Left kidney (tissue), 2 donors: ENCODE measurements around the gene SLAMF6. TPM values are rescaled to one million over a fixed set of nuclear protein-coding genes. Genes with fewer than 3 reads are reported as not detected.
"Not testable (repeated sequence)": the region's sequence is repeated elsewhere in the genome, so short reads cannot be mapped to it uniquely, and the experiment has no call there.

Experiments used
- DNase-seq: peaks from one replicate; pipeline ENCODE4 v3.0.0-alpha.2; 2013
- polyA plus RNA-seq: library from polyadenylated mRNA; unstranded; fragments of 120-200 nt; gene quantifications from one replicate; pipeline ENCODE4 v1.2.1, GENCODE V29; 2013; ENCODE audit not compliant: insufficient read length

The SLAMF6 gene
- polyA plus RNA-seq, 1 donor: 0.13 TPM

DNA sequence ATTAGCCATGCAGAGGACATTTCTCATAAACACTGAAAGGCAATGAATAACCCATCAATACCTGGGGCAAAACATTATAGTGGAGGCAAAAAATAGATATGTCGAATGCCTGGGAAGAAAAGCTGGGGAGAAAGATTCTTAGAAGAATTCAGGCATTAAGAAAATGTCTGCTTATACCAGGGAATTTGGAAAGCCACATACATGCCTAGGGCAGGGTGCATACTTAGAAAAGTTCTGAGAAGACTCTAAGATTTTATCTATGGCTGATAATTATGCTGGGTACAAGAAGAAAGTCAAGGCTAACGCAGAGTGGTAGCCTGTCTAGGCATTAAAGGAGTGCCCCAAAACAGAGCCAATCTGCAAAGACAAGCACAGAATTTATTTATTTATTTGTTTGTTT is 18.4 kb downstream of the SLAMF6 start:
- DNase-seq: no peak

DNA sequence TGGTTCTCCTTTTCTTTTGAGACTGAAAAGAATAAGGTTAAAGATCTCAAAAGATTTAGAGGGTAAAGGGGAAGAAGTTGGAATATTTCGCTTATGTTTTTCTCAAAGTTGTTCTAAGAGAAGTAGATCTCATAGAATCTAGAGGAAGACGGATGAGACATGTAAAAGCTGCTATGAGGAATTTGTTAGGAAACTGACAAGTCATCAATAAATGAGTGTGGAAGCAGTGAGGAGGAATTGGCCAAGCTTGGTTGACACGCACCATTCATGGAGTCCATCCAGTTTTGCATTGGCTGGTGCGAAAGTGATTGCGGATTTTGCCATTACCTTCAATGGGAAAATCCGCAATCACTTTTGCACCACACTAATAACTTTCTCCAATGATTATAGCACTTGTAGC is 20.0 kb downstream of the SLAMF6 start:
- DNase-seq: no peak

DNA sequence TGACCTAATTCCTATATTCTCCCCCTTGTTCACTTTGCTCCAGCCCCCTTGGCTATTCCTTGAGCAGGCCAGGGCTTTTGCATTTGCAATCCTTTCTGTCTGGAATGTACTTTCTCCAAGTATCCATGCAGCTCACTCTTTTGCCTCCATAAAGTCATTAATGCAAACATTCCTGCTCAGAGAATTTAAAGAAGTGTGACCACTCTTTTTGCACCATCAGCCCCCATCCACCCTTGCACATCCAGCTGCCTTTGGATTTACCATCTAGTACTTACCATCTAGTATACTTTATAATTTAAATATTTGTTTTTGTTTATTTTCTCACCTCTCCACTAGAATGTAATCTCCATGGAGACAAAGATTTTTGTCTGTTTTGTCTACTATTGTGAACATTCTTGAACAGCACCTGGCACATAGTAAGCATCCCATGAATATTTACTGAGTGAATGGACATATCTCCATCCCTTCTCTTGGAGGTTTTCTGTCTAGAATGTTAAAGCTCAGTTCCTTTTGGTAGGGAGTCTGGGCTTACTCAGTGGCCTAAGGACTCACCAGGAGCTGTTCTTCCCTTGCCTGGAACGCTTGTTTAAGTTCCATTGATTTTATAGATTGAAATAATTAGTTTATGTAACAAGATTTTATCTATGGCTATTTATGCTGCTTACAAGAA is 22.6 kb downstream of the SLAMF6 start:
- DNase-seq: no peak

DNA sequence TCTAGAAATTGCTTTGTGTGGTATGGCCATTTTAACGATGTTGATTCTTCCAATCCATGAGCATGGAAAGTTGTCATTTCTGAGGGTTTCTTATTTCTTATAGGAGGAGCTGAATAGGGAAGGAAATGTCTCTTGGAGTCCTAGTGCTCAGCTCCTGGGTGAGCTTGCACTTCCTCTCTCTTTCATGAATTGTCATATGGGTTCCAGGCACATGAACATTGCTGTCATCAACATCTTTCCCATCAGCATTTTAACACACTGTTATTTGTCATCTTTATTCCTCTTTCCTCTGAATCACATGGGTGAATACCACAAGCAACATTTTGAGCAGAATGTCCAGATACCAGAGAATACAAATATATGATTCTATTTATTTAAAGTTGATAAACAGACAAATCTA is 23.4 kb downstream of the SLAMF6 start:
- no peak for DNase-seq

DNA sequence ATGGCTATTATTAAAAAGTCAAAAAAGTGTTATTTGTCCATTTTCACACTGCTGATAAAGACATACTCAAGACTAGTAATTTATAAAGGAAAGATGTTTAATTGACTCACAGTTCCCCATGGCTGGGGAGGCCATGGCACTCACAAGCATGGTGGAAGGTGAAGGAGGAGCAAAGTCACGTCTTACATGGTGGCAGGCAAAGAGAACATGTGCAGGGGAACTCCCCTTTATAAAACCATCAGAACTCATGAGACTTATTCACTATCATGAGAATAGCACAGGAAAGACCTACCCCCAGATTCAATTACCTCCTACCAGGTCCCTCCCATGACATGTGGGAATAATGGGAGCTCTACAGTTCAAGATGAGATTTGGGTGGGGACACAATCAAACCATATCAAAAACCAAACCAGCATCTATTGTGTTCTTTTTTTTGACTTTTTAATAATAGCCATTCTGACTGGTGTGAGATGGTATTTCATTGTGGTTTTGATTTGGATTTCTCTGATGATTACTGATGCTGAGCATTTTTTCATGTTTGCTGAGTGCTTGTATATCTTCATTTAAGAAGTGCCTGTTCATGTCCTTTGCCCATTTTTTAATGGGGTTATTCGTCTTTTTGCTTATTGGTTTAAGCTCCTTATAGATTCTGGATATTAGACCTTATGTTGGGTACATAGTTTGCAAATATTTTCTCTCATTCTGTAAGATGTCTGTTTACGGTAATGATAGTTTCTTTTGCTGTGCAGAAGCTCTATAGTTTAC is 24.6 kb downstream of the SLAMF6 start:
- DNase-seq: not testable (repeated sequence)

DNA sequence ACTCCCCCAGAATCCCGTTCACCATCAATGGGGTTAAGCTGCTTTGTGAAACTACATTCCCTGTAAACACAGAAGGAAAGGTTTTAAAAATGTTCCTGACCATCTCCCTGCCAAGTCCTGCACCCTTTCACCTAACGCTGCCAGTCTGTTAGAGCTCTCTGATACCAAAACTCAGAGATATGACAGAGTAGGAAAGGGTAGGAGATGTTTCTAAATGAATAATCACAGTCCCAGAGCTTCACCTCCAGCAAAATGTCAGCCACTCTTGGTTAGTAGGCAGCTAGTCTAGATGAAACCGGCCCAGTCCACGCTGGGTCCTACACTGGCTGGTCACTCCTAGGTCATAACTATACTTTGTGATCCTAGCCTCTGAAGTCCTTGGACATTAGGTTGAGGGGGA is 26.7 kb downstream of the SLAMF6 start:
- DNase-seq: no peak

DNA sequence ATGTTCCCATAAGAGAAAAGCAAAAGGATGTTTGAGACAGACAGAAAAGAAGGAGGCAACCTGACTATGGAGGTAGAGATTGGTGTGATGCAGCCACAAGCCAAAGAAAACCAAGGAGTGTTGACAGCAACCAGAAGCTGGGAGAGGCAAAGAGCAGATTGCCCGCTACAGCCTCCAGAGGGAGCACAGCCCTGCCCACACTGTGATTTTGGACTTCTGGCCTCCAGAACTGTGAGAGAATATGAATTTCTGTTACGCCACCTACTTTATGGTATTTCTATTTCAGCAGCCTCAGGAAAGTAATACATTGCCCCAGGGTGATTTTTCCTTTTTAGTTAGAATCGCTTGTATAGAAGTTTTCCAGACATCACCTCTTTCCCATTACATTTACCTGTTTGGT is 28.4 kb downstream of the SLAMF6 start:
- no peak for DNase-seq

DNA sequence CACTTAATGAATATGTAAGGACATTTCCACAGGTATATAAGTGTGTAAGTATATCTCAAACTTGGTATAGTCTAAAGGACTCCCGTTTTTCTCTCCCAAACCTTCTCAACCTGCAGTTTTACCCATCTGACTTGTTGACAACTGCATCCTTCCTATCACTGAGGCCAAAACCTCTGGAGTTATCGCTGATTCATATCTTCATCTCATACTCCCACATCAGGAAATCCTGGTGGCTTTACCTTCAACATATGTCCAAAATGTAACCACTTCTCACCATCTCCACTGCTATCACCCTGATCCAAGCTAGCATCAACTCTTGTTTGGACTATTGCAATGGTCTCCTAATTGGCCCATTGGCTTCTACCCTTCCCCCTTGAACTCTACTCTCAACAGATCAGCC is 30.4 kb downstream of the SLAMF6 start:
- DNase-seq: no peak

DNA sequence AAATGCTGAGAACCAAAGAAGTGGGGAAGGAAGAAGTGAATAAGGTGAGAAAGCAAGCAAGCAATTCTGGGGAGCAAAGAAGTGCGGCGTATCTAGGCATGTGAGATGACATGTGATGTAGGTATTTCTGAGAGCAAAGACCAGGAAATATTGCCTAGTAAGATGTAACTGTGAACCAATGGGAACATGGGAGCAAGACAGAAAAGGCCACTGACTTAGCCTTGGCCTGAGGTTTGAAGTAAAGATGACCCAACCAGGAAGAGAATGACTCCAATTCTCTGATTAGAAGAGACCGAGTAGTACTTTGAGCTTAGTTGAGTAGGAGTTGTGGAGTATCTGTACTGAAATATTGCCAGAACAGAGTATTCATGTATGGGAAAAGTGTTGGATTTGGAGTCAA is 31.1 kb downstream of the SLAMF6 start:
- DNase-seq: no peak

DNA sequence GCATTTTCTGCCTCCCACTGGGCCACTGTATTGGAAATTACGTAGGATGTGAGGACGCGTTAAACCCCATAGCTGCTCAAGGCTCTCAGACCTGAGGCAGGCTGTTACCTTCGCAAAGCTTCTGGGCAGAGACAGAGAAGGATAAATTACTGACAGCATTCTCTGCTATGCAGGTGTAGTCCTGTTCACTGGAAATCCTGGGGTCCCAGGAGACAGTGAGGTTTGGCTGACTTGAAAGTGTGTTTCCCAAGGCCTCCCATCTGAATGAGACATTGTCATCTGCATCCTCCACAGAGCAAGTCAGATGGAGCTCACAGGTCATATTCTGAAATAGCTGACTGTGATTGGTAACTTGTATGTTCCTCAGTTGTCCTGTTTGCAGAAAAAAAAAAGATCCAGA is 32.0 kb downstream of the SLAMF6 start:
- DNase-seq: no peak

DNA sequence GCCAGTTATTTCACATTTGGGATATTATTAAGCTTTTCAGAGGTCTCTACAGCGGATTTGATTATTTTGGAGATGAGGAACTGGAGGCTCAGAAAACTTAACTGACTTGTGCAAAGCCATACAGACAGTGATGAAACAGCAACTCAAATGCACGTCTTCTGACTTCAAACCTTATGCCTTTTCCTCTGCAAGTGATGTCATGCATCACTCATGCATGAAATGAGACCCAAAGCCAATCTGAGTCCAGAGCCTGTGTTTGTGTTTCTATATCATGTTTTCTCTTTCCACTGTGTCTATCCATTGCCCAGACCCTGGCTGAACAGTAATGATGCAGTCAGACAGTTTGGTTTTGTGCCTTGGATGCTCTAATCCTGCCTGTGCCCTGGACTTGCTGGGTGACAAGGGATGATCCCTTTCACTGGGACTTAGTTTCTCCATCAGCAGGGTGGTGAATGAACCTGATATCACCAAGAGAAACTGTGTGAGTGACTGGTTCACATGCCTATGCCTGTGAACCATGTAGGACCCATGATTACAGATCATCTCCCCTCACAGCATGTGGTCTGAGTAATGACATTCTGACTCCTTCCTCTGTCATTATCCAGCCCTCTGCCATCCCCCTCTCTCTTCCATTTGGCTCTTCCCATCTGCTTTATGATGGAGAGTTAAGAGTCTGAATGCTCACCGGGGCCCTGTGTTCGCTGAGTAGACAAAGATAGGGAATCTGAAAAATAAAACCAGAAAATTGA is 33.4 kb downstream of the SLAMF6 start:
- DNase-seq: no peak

DNA sequence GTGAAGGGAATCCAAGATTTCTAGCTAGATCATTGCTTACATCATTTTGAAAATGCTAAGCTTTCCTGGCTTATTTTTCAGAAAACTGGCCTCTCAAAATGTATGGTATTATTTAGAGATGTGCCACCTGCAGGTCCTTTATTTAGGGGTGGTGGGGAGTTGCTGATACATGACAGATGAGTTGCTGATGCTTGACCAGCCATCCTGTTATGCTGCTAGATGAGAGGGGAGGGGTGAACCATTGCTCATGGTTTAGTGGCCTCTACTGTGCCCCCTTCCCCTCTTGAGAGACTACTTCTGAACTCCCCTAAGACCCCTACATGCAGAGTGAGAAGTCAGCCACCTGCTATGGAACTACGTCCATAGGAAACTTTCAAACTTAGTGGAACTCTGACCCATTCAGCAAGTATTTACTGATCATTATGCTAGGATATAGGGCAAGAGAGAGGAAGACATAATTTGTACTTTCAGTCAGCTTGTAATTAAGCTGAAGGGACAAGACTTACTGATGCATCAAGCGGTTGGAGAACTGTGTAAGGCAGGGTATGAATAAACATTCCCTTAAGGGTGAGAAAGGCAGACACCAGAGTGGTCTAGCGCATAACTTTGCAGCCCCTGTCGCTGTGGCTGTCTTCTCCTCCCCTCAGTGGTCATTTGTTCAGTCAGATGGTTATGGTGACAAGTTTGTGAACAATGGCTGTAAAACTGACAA is 34.6 kb downstream of the SLAMF6 start:
- DNase-seq: no peak

DNA sequence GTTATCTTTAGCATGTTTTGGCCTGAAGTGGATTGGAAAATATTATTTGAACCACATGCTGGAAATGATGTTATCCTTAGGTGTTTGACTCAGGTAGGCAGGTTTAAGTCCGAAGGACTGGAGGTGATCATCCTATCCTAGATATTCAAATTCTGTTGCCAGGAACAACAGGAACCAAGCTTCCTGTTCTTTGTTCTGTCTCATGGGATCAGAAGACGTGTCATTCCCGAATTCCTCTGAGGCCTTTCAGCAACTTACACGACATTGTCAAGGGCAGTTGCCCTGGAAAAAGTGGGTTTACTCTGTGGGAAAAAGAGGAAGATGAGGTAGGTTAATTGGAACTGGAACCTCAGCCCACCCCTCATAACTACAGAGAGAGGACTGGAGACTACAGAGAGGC is 36.6 kb downstream of the SLAMF6 start:
- no peak for DNase-seq

DNA sequence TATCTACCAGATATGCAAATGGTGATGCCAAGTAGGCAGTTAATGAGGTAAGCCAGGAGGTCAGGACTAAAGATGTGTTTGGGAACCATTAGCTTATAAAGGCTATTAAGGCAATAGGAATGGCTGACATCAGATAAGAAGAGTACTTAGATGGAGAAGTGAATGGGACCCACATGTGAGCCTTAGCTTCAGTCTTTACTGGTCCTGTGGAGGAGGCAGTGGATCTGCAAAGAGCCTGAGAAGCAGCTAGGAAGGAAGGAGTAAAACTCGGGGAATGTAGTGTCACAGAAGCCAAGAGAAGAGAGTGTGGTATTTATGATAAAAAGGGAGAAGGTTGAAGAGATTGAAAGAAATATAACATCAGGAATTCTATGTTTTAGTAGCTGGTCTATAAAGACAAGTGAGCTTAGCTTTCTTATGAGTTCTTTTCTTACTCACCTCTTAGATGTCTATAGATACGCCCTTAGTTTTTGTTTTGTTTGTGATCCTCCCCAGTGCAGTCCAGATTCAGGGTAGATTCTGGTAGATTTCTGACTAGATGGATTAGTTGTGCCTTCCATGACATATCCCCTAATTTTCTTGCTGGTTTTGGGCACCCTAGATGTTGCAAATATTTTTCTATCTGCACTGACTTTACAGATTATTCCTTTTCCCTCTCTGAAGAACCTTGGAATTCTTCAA is 39.4 kb downstream of the SLAMF6 start:
- no peak for DNase-seq

DNA sequence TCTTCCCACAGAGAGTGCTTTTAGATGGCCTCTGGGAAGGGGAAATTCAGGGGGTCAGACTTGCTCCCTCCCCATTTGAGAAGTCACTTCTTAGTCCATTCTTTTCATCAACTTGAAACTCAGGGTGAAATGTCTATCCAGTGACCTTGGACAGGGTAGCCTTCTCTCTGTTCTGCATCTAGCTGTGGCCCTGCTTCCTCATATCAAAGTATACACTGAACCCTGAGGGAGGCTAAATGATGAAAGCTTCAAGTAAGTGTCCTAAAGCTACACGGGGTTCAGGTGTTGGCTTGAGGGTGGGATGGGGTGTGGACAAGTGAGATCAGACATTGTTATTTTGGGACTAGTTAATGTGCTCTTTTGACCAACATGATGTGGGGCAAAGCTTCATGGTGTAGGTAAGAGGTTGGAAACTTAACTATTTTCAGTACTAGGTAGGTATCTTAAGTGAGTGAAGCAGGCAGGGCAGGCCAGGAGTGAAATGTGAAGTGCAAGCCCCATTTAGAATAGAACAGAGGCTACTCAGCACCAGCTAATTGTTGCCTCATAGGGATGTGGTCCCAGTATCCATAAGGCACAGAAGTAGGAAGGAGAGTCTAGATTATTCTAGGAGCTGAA is 41.0 kb downstream of the SLAMF6 start:
- DNase-seq: no peak

DNA sequence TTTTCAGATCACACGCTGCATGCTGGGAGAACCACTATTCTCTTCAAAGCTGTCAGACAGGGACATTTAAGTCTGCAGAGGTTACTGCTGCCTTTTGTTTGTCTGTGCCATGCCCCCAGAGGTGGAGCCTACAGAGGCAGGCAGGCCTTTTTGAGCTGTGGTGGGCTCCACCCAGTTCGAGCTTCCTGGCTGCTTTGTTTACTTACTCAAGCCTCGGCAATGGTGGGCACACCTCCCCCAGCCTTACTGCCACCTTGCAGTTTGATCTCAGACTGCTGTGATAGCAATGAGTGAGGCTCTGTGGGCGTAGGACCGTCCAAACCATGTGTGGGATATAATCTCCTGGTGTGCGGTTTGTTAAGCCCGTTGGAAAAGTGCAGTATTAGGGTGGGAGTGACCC is 42.3 kb downstream of the SLAMF6 start:
- not testable (repeated sequence) for DNase-seq

DNA sequence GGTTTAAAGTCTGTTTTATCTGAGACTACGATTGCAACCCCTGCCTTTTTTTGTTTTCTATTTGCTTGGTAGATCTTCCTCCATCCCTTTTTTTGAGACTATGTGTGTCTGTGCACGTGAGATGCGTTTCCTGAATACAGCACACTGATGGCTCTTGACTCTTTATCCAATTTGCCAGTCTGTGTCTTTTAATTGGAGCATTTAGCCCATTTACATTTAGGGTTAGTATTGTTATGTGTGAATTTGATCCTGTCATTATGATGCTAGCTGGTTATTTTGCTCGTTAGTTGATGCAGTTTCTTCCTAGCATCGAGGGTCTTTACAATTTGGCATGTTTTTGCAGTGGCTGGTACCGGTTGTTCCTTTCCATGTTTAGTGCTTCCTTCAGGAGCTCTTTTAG is 44.0 kb downstream of the SLAMF6 start:
- not testable (repeated sequence) for DNase-seq

DNA sequence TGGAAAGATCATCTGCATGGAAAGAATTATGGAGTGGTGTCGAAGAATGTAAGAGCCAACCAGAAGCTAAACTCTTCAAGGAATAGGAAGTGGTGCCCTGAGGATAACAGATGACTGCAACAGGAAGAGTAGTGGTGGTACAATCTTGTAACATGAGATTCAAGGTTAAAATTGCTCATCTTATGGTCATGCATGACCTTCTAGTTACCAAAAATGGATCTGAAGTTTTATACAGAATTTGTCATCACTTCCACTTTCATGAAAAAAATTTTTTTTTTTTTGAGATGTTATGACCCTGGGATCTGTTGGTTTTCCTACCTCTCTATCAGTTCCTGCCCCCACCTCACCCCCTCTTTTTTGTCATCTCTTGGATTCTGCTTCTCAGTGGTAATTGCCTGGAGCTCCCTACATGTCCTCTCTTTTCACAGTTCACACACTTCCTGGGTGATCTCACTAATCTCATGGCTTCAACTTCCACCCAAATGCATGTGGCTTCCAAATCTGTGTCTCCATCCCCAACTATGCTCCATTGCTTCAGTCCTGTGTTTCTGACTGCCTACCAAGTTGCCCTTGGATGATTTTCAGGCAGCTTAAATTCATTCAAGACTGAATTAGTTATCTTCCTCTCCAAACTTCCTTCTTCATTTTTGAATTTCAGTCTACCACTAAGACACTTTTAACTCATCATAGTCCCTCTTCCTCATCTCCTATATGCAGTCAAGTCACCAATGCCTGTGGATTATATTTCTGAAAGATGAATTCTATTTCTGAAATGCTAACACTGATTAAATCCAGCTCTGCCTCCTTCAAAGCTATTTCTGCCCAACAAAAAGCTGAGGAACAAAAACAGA is 48.4 kb downstream of the SLAMF6 start:
- DNase-seq: no peak

DNA sequence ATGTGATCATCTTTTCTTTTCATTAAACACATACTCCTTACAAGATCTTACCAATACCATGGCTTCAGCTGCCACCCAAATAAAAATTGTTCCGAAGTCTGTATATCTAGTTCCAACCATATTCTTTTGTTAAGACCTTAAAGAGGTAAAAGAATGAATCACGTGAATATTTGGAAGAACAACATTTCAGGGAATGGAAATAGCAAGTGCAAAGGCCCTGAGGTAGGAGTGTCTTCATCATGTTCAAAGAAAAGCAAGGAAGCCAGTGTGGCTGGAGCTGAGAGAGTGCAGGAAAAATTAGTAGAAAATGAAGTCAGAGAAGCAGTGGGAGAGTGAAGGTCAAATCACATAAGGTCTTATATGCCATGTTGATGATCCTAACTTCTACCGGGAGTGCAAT is 50.9 kb downstream of the SLAMF6 start:
- no peak for DNase-seq

DNA sequence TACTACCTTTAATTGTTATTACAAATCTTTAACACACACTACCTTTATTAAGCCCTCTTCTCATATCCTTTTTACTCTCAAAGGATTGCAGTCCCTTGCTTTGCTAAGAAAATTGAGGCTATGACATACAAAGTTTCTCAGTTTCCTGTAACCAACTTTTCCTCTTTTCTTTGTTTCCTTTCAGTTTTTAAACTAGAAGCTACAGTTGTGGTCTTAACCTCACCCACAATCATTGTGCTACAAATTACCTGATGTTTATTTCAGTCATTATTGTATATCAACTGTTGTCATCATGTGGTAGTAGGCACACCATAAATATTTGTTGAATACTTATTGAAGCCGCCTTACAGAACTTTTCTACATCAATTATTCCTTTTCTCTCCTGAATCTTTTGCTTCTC is 51.8 kb downstream of the SLAMF6 start:
- no peak for DNase-seq

DNA sequence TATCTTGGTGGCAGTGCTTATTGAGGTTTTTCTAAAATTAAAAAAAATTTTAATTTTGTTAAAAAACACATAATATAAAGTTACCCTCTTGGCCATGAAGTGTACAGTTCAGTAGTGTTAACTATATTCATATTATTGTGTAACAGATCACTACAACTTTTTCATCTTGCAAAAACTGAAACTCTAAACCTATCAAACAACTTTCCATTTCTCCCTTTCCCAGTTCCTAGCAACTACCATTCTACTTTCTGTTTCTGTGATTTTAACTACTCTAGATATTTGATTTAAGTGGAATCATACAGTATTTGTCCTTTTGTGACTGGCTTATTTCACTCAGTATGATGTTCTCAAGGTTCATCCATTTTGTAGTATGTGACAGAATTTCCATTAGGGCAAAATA is 55.5 kb downstream of the SLAMF6 start:
- no peak for DNase-seq
